ENCODE results near the gene FARP1. TPM values are rescaled to one million over a fixed set of nuclear protein-coding genes. Genes with fewer than 3 reads are reported as not detected.

Gene FARP1
- total RNA-seq, 1 donor from 2014 or later: 357 TPM

- no peak for TF ChIP-seq CTCF (IDR thresholded peaks at IDR 0.05)
- H3K4me1 Mint-ChIP-seq (ENCODE audit: unreplicated experiment): peaks cover 20% of the 10 kb centered on the region
- H3K36me3 Mint-ChIP-seq (ENCODE audit: unreplicated experiment): no peaks in the 10 kb centered on the region
- H3K27me3 Mint-ChIP-seq (ENCODE audit: unreplicated experiment): peaks cover 2% of the 10 kb centered on the region
- DNase-seq (ENCODE audit: extremely low spot score, unreplicated experiment): no peak
- no peak overlapping the region for H3K27ac Mint-ChIP-seq (ENCODE audit: unreplicated experiment)
- peaks cover 5% of the 10 kb centered on the region for H3K9me3 Mint-ChIP-seq (ENCODE audit: unreplicated experiment)
- no peak overlapping the region for H3K4me3 Mint-ChIP-seq (ENCODE audit: unreplicated experiment)
Measured at GRCh38 chr13:98108341-98108740, 34.6 kb upstream of the FARP1 start.

DNA sequence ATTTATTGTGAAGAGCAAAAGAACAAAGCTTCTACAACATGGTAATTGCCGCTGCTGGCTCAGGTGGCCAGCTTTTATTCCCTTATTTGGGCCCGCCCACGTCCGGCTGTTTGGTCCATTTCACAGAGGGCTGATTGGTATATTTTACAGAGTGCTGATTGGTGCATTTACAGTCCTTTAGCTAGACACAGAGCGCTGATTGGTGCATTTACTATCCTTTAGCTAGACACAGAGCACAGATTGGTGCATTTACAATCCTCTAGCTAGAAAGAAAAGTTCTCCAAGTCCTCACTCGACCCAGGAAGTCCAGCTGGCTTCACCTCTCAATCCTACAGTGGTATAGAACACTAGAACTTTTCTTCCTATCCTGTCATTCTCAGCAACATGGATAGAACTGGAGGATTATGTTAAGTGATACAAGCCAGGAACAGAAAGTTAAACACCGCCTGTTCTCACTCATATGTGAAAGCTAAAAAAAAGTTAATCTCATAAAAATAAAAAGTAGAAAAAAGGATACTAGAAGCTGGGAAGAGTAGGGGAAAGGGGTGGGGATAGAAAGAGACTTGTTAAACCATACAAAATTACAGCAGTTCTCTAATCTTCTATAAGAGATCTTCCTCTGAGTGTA, 33.6 kb upstream of the FARP1 start:
- no peak overlapping the region for H3K27ac Mint-ChIP-seq (ENCODE audit: unreplicated experiment)
- H3K4me1 Mint-ChIP-seq (ENCODE audit: unreplicated experiment): peaks cover 20% of the 10 kb centered on the region
- H3K27me3 Mint-ChIP-seq (ENCODE audit: unreplicated experiment): peaks cover 2% of the 10 kb centered on the region
- H3K9me3 Mint-ChIP-seq (ENCODE audit: unreplicated experiment): peaks cover 5% of the 10 kb centered on the region
- DNase-seq (ENCODE audit: extremely low spot score, unreplicated experiment): no peak
- TF ChIP-seq CTCF (IDR thresholded peaks at IDR 0.05): no peak
- H3K36me3 Mint-ChIP-seq (ENCODE audit: unreplicated experiment): no peaks in the 10 kb centered on the region
- no peak overlapping the region for H3K4me3 Mint-ChIP-seq (ENCODE audit: unreplicated experiment)

DNA sequence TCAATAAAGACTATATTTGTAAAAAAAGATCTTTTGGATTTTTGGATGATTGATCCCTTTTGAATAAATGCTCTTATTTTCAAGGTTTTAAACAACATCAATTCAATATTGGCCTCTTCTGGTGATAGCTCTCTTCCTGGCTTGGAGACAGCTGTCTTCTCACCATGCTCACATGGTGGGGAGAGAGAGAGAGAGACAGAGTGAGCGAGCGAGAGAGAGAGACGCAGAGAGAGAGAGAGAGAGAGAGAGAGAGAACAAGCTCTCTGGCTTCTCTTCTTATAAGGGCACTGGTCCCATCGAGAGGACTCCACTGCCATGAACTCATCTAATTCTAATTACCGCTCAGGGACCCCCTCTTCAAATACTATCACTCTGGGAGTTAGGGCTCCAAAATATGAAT, 32.1 kb upstream of the FARP1 start:
- Mint-ChIP-seq H3K4me1 (ENCODE audit: unreplicated experiment) (peaks cover 16% of the 10 kb centered on the region), H3K27ac (ENCODE audit: unreplicated experiment) (no peak overlapping the region), H3K4me3 (ENCODE audit: unreplicated experiment) (no peak overlapping the region), H3K36me3 (ENCODE audit: unreplicated experiment) (no peaks in the 10 kb centered on the region), H3K27me3 (ENCODE audit: unreplicated experiment) (peaks cover 2% of the 10 kb centered on the region), H3K9me3 (ENCODE audit: unreplicated experiment) (peaks cover 5% of the 10 kb centered on the region)
- TF ChIP-seq CTCF (IDR thresholded peaks at IDR 0.05): no peak
- no peak for DNase-seq (ENCODE audit: extremely low spot score, unreplicated experiment)

DNA sequence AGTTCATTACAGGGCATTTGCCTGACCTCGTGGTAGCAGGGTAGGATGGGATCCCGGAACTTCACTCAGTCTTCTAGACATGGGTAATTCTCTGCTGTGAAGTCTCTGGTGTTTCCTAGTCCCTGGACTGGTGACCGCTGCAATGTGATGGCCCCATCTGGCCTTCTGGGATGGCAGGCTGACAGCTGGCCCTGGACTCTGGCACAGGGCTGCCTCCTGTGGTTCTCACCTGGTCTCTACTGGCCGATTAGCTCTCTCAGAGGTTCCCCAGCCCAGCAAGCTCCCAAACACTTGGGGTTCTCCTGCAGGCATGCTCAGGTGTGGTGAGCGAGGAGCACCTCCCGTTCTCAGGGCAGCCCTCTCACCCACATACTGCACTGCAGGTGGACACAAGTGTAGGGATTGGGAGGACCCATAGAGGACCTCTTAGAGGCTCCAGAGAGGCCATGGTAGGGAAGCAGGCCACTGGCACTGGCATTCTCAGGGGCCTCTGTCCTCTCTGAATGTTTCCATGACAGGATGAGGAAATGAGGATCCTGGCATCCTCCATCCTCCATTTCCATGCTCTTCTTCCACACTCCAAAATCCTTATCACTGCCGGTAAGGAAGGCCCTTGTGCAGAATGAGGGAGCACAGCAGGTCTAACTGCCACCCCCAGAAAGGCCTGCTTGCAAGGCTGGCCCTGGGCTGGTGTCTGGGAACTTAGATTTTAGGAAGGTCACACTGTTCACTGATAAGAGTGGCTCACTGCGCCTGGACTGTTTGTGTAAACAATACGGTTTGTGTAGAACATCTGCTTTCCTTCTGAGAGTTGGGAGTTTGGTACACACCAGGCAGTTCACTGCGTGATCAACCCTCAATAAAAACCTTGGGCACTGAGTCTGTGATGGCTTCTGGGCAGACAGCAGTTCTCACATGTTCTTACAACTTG, 31.5 kb upstream of the FARP1 start:
- no peak for TF ChIP-seq CTCF (IDR thresholded peaks at IDR 0.05)
- DNase-seq (ENCODE audit: extremely low spot score, unreplicated experiment): no peak
- peaks cover 2% of the 10 kb centered on the region for H3K27me3 Mint-ChIP-seq (ENCODE audit: unreplicated experiment)
- no peak overlapping the region for H3K4me3 Mint-ChIP-seq (ENCODE audit: unreplicated experiment)
- H3K9me3 Mint-ChIP-seq (ENCODE audit: unreplicated experiment): peaks cover 5% of the 10 kb centered on the region
- H3K27ac Mint-ChIP-seq (ENCODE audit: unreplicated experiment): no peak overlapping the region
- H3K36me3 Mint-ChIP-seq (ENCODE audit: unreplicated experiment): no peaks in the 10 kb centered on the region
- H3K4me1 Mint-ChIP-seq (ENCODE audit: unreplicated experiment): peaks cover 12% of the 10 kb centered on the region

- no peaks in the 10 kb centered on the region for H3K36me3 Mint-ChIP-seq (ENCODE audit: unreplicated experiment)
- no peaks in the 10 kb centered on the region for H3K9me3 Mint-ChIP-seq (ENCODE audit: unreplicated experiment)
- peaks cover 2% of the 10 kb centered on the region for H3K27me3 Mint-ChIP-seq (ENCODE audit: unreplicated experiment)
- no peak for DNase-seq (ENCODE audit: extremely low spot score, unreplicated experiment)
- no peak for TF ChIP-seq CTCF (IDR thresholded peaks at IDR 0.05)
- H3K27ac Mint-ChIP-seq (ENCODE audit: unreplicated experiment): no peak overlapping the region
- H3K4me3 Mint-ChIP-seq (ENCODE audit: unreplicated experiment): no peak overlapping the region
- peaks cover 12% of the 10 kb centered on the region for H3K4me1 Mint-ChIP-seq (ENCODE audit: unreplicated experiment)
Measured at GRCh38 chr13:98112456-98112855, 30.4 kb upstream of the FARP1 start.
